Ishikawa (cell line): ENCODE results near the gene CCDC110.

Source experiments
- CEBPB ChIP-seq: IDR thresholded peaks from 2 replicates; pipeline ENCODE4 v1.6.1; 2012
- CREB1 ChIP-seq: IDR thresholded peaks from 2 replicates; pipeline ENCODE4 v1.6.1; 2012; ENCODE audit warnings: low read depth
- EGR1 ChIP-seq: IDR thresholded peaks from 2 replicates; pipeline ENCODE4 v1.6.1; 2012
- EP300 ChIP-seq: IDR thresholded peaks from 2 replicates; pipeline ENCODE4 v1.6.1; 2012; ENCODE audit warnings: borderline replicate concordance
- FOXM1 ChIP-seq: IDR thresholded peaks from 2 replicates; pipeline ENCODE4 v1.6.1; 2012; ENCODE audit warnings: low read depth, borderline replicate concordance
- NFIC ChIP-seq: IDR thresholded peaks from 2 replicates; pipeline ENCODE4 v1.6.1; 2012
- RAD21 ChIP-seq: IDR thresholded peaks from 2 replicates; pipeline ENCODE4 v1.6.1; 2012; ENCODE audit warnings: low read depth
- TAF1 ChIP-seq: IDR thresholded peaks from 2 replicates; pipeline ENCODE4 v1.6.1; 2012; ENCODE audit warnings: low read depth, mild to moderate bottlenecking
- TCF12 ChIP-seq: IDR thresholded peaks from 2 replicates; pipeline ENCODE4 v1.6.1; 2012; ENCODE audit warnings: low read depth
- TEAD4 ChIP-seq: IDR thresholded peaks from 2 replicates; pipeline ENCODE4 v1.6.1; 2012
- YY1 ChIP-seq: IDR thresholded peaks from 2 replicates; pipeline ENCODE4 v1.6.1; 2012; ENCODE audit warnings: low read depth
- ZBTB7A ChIP-seq: IDR thresholded peaks from 2 replicates; pipeline ENCODE4 v1.6.1; 2012; ENCODE audit warnings: low read depth
- TF ChIP-seq, protein P1 (sequence below): IDR thresholded peaks from 2 replicates; pipeline ENCODE4 v1.6.1; 2012
- TF ChIP-seq, protein P2 (sequence below): IDR thresholded peaks from 2 replicates; pipeline ENCODE4 v1.6.1; 2012; ENCODE audit warnings: low read depth, mild to moderate bottlenecking
- TF ChIP-seq, protein P3 (sequence below): IDR thresholded peaks from 2 replicates; pipeline ENCODE4 v1.6.1; 2012

Gene CCDC110

DNA sequence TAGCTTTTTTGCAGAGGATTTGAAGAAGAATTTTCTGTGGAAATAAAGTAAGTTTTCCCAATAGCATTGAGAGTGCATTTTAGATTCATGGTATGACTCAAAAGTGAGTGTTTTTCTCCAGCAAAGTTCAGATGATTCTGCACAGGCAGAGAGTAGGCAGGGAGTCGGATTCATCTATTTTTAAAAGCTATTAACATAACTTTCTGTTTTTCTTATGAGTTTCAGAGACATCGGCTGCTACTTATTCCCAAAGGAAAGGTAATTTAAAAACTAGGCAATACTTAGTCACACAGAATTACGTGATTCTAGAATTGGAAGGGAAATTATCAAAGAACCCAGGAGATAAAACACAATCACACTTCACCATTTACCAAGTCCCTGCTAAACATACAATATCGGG lies 4.4 kb downstream of the CCDC110 start:
- TF ChIP-seq CREB1 (no peak), FOXM1 (no peak), TAF1 (no peak), EGR1 (no peak), YY1 (no peak), CEBPB (no peak), EP300 (no peak), ZBTB7A (no peak), TCF12 (no peak), RAD21 (no peak), NFIC (no peak), TEAD4 (no peak)
- TF ChIP-seq, protein P1, sequence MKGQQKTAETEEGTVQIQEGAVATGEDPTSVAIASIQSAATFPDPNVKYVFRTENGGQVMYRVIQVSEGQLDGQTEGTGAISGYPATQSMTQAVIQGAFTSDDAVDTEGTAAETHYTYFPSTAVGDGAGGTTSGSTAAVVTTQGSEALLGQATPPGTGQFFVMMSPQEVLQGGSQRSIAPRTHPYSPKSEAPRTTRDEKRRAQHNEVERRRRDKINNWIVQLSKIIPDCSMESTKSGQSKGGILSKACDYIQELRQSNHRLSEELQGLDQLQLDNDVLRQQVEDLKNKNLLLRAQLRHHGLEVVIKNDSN, result no peak
- TF ChIP-seq, protein P2, sequence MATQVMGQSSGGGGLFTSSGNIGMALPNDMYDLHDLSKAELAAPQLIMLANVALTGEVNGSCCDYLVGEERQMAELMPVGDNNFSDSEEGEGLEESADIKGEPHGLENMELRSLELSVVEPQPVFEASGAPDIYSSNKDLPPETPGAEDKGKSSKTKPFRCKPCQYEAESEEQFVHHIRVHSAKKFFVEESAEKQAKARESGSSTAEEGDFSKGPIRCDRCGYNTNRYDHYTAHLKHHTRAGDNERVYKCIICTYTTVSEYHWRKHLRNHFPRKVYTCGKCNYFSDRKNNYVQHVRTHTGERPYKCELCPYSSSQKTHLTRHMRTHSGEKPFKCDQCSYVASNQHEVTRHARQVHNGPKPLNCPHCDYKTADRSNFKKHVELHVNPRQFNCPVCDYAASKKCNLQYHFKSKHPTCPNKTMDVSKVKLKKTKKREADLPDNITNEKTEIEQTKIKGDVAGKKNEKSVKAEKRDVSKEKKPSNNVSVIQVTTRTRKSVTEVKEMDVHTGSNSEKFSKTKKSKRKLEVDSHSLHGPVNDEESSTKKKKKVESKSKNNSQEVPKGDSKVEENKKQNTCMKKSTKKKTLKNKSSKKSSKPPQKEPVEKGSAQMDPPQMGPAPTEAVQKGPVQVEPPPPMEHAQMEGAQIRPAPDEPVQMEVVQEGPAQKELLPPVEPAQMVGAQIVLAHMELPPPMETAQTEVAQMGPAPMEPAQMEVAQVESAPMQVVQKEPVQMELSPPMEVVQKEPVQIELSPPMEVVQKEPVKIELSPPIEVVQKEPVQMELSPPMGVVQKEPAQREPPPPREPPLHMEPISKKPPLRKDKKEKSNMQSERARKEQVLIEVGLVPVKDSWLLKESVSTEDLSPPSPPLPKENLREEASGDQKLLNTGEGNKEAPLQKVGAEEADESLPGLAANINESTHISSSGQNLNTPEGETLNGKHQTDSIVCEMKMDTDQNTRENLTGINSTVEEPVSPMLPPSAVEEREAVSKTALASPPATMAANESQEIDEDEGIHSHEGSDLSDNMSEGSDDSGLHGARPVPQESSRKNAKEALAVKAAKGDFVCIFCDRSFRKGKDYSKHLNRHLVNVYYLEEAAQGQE, result no peak
- TF ChIP-seq, protein P3, sequence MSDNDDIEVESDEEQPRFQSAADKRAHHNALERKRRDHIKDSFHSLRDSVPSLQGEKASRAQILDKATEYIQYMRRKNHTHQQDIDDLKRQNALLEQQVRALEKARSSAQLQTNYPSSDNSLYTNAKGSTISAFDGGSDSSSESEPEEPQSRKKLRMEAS, result no peak

DNA sequence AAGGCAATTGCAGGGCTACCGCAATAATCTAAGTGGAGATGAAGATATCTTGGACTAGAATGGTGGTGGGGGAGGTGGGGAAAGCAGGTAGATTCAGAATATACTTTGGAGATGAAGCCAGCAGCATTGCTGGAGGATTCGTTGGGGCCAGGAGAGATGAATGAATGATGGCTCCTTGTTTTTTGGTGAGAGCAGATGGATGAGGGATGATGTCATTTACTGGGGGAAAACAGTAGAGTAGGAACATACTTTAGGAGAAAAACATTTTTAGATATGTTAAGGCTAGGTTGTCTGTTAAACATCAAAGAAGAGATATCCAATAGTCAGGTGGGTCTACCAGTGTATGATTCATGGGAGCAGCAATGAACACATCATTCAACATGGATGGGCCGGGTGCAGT lies 5.8 kb downstream of the CCDC110 start:
- TF ChIP-seq TEAD4 (no peak), EP300 (no peak), YY1 (no peak), ZBTB7A (no peak), NFIC (no peak)
- TF ChIP-seq, protein P3, result no peak

GRCh38 chr4:185464887-185465286 lies 6.6 kb downstream of the CCDC110 start:
- TF ChIP-seq ZBTB7A, result no peak
- no peak for TF ChIP-seq RAD21
- TF ChIP-seq, protein P3, result no peak
- TF ChIP-seq EGR1, result no peak
- no peak for TF ChIP-seq FOXM1

DNA sequence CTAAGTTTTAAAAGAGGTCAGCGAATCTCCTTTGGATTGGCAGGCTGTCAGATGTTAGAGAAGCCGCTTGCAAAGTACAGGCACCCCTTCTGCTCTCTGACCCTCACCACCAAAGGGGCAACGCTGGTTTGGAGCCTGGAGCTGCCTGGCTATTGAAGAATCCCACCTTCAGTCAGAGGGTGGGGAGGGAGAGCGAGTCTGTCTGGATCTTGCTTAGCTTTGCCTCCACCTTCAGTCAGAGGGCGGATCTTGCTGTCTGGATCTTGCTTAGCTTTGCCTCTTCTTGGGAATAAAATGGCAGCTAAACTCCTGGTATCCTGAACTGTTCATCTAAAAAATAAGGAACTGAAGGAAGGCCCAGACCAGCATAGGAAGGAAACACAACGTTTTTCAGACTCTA lies 7.3 kb downstream of the CCDC110 start:
- TF ChIP-seq TCF12 (no peak), YY1 (no peak), EGR1 (no peak)

GRCh38 chr4:185463541-185463940 lies 8.0 kb downstream of the CCDC110 start:
- TF ChIP-seq TAF1, result no peak
- no peak for TF ChIP-seq CEBPB
- TF ChIP-seq EGR1, result no peak
- TF ChIP-seq YY1, result no peak
- TF ChIP-seq RAD21, result no peak
- TF ChIP-seq TCF12, result no peak
- no peak for TF ChIP-seq TEAD4
- TF ChIP-seq, protein P2, result no peak
- TF ChIP-seq ZBTB7A, result no peak
- TF ChIP-seq, protein P1, result no peak

DNA sequence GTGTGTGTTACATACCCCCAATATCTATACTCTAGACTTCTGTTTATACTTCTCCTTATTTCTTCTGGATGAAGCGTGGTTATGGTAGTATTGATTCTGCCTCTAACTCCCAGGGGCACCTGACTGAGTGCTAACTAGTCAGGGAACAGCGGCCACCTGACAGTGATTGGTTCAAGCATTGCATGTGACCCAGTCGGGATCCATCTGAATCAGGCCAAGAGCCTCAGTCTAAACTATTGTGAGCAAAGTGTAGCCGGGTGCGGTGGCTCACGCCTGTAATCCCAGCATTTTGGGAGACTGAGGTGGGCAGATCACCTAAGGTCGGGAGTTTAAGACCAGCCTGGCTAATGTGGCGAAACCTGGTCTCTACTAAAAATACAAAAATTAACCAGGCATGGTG lies 10.0 kb downstream of the CCDC110 start:
- TF ChIP-seq NFIC, result no peak
- no peak for TF ChIP-seq YY1
- TF ChIP-seq, protein P3, result no peak
- no peak for TF ChIP-seq ZBTB7A
- no peak for TF ChIP-seq TEAD4
- TF ChIP-seq, protein P1, result no peak
- TF ChIP-seq CEBPB, result no peak
- no peak for TF ChIP-seq EP300
- TF ChIP-seq CREB1, result no peak
- TF ChIP-seq TAF1, result no peak
- TF ChIP-seq EGR1, result no peak
